NB4 (cell line): ENCODE results near the gene LRRC4C.

Experiments
- CTCF ChIP-seq: IDR thresholded peaks from one replicate; pipeline ENCODE4 v1.5.1; 2012; ENCODE audit warnings: low read depth, low read length
- MYC ChIP-seq: IDR thresholded peaks from 2 replicates; pipeline ENCODE4 v1.6.1; 2011; ENCODE audit warnings: low read depth, low read length
- POLR2A ChIP-seq: IDR thresholded peaks from 2 replicates; pipeline ENCODE4 v1.6.1; 2011; ENCODE audit warnings: mild to moderate bottlenecking; ENCODE audit not compliant: insufficient read length; ENCODE audit errors: extremely low read depth
- TF ChIP-seq, protein P1 (sequence below): IDR thresholded peaks from 2 replicates; pipeline ENCODE4 v1.6.1; 2011; ENCODE audit warnings: low read depth, low read length

DNA sequence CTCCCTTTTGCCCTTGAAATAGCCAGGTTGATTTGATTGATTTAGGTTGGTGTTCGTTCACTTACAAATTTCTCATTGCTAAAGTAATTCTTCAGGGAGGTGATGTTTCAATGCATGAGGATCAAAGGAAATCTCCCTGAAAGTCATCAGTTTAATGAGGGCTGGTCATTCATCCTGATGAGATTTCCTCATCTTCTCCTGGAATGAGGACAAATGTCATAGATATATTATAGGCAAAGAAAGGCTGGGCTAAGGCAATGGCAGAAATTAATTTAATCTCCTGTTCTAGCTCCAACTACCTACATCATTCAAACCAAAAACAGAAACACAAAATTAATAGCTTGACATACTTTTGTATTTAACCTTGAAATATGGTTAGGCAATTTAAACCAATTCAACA is 1052.1 kb downstream of the LRRC4C start:
- no peak for TF ChIP-seq CTCF
- no peak for TF ChIP-seq POLR2A
- TF ChIP-seq, protein P1, sequence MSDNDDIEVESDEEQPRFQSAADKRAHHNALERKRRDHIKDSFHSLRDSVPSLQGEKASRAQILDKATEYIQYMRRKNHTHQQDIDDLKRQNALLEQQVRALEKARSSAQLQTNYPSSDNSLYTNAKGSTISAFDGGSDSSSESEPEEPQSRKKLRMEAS, result no peak
- no peak for TF ChIP-seq MYC
